HEK293 (cell line): Measurements from ENCODE around the gene UBB.

ENCODE experiments used
- CTCF ChIA-PET: fragments of 350-600 bp; formaldehyde crosslinking; extraction: SDS; loops from one replicate; lab custom pipeline; 2021; ENCODE audit warnings: antibody characterized with exemption; lab: Yijun Ruan, JAX
- POLR2A ChIA-PET: fragments of 300-600 bp; formaldehyde crosslinking; extraction: SDS; loops from one replicate; lab custom pipeline; 2020; ENCODE audit warnings: antibody characterized with exemption, inconsistent platforms; lab: Yijun Ruan, JAX
- H3K27ac ChIP-seq: fragments of 200-500 bp; sonication (Bioruptor generic); 2 replicates; pipeline ENCODE4 v1.5.1; 2014; ENCODE audit warnings: low read depth, low read length, control low read depth, inconsistent platforms; ENCODE audit errors: extremely low read depth
- H3K36me3 ChIP-seq, 2 experiments: fragments of 200-500 bp in 1 of 2; sonication (Bioruptor generic) in 1 of 2; 1 replicate in 1 of 2; 2 replicates in 1 of 2; pipeline ENCODE4 v1.5.1; 2014 to 2017; ENCODE audit warnings: inconsistent platforms in 2 of 2, low read length in 2 of 2; ENCODE audit not compliant: control insufficient read depth in 2 of 2, insufficient read depth in 1 of 2
- H3K4me1 ChIP-seq: fragments of 200-500 bp; sonication (Bioruptor generic); 2 replicates; pipeline ENCODE4 v1.5.1; 2014; ENCODE audit warnings: mild to moderate bottlenecking, low read length, inconsistent platforms; ENCODE audit not compliant: control insufficient read depth, insufficient read depth
- H3K4me3 ChIP-seq: 2 replicates; pipeline ENCODE4 v1.5.1; 2011; ENCODE audit warnings: low read depth, mild to moderate bottlenecking, control low read depth, low read length, moderate library complexity
- H3K9me3 ChIP-seq: fragments of 200-500 bp; sonication (Bioruptor generic); 2 replicates; pipeline ENCODE4 v1.5.1; 2014; ENCODE audit warnings: low read depth, low read length, inconsistent platforms; ENCODE audit not compliant: control insufficient read depth, insufficient read depth
- FEZF1 ChIP-seq: fragments of 450-650 bp; formaldehyde crosslinking; IDR thresholded peaks from 2 replicates; pipeline ENCODE4 v1.5.1; 2016; ENCODE audit warnings: missing biosample characterization, missing genetic modification characterization
- KLF7 ChIP-seq: fragments of 450-650 bp; formaldehyde crosslinking; IDR thresholded peaks from 2 replicates; pipeline ENCODE4 v1.5.1; 2016; ENCODE audit warnings: missing biosample characterization, missing genetic modification characterization, borderline replicate concordance
- PRDM1 ChIP-seq: fragments of 450-650 bp; formaldehyde crosslinking; IDR thresholded peaks from 2 replicates; pipeline ENCODE4; 2016; ENCODE audit warnings: missing biosample characterization, missing genetic modification characterization
- SCRT1 ChIP-seq: fragments of 450-650 bp; formaldehyde crosslinking; IDR thresholded peaks from 2 replicates; pipeline ENCODE4 v1.5.1; 2016; ENCODE audit warnings: missing biosample characterization, missing genetic modification characterization, borderline replicate concordance
- ZBTB17 ChIP-seq: fragments of 450-650 bp; formaldehyde crosslinking; IDR thresholded peaks from 2 replicates; pipeline ENCODE4 v1.5.1; 2016; ENCODE audit warnings: missing biosample characterization, missing genetic modification characterization
- ZNF112 ChIP-seq: fragments of 450-650 bp; formaldehyde crosslinking; IDR thresholded peaks from 2 replicates; pipeline ENCODE4 v1.5.0; 2017; ENCODE audit warnings: missing biosample characterization, missing genetic modification characterization
- ZNF121 ChIP-seq: fragments of 450-650 bp; formaldehyde crosslinking; IDR thresholded peaks from 2 replicates; pipeline ENCODE4 v1.5.1; 2016; ENCODE audit warnings: missing biosample characterization, missing genetic modification characterization
- ZNF24 ChIP-seq: fragments of 450-650 bp; formaldehyde crosslinking; IDR thresholded peaks from 2 replicates; pipeline ENCODE4 v1.5.1; 2016; ENCODE audit warnings: missing biosample characterization, missing genetic modification characterization
- ZNF335 ChIP-seq: fragments of 450-650 bp; formaldehyde crosslinking; conservative IDR thresholded peaks from 2 replicates; pipeline ENCODE4 v1.5.1; 2016; ENCODE audit warnings: missing biosample characterization, missing genetic modification characterization
- ZNF341 ChIP-seq: fragments of 450-650 bp; formaldehyde crosslinking; IDR thresholded peaks from 2 replicates; pipeline ENCODE4; 2016; ENCODE audit warnings: low read depth, missing biosample characterization, missing genetic modification characterization
- ZNF423 ChIP-seq: fragments of 450-650 bp; formaldehyde crosslinking; IDR thresholded peaks from 2 replicates; pipeline ENCODE4 v1.5.1; 2016; ENCODE audit warnings: missing biosample characterization, missing genetic modification characterization
- ZNF530 ChIP-seq: fragments of 450-650 bp; formaldehyde crosslinking; IDR thresholded peaks from 2 replicates; pipeline ENCODE4 v1.5.1; 2016; ENCODE audit warnings: low read depth, missing biosample characterization, missing genetic modification characterization
- ZNF610 ChIP-seq: fragments of 450-650 bp; formaldehyde crosslinking; IDR thresholded peaks from 2 replicates; pipeline ENCODE4 v1.5.1; 2016; ENCODE audit warnings: missing biosample characterization, missing genetic modification characterization, borderline replicate concordance
- ZSCAN30 ChIP-seq: fragments of 450-650 bp; IDR thresholded peaks from 2 replicates; pipeline ENCODE4 v1.5.1; 2018; ENCODE audit warnings: missing biosample characterization, mild to moderate bottlenecking, missing genetic modification characterization, moderate library complexity
- TF ChIP-seq, protein P1 (sequence below): fragments of 450-650 bp; formaldehyde crosslinking; IDR thresholded peaks from 2 replicates; pipeline ENCODE4 v1.5.1; 2016; ENCODE audit warnings: missing biosample characterization, missing genetic modification characterization
- TF ChIP-seq, protein P2 (sequence below): sonication (generic); formaldehyde crosslinking; IDR thresholded peaks from 2 replicates; pipeline ENCODE4 v1.8.1; 2022; ENCODE audit warnings: mild to moderate bottlenecking, moderate library complexity, missing genetic modification reagents

The UBB gene

GRCh38 chr17:16380640-16381495 lies at the start of gene UBB (continued):
- TF ChIP-seq FEZF1 (tag by site-specific recombination) (no peak; the same call in 1 of the 2 replicates), ZSCAN30 (peak; percentile 79), ZNF423 (tag by site-specific recombination) (no peak), ZNF112 (no peak), ZNF341 (tag by site-specific recombination) (no peak; the same call in 1 of the 2 replicates)

GRCh38 chr17:16338391-16338790 lies 42.5 kb upstream of the UBB start:
- ChIA-PET CTCF (interaction anchor here (0.6 to 0.8 kb wide), 4 partner anchors 14 to 1268 kb away, joined by 3 to 7 read pairs (median 4); partner anchors contain the start of gene CENPV), POLR2A (interaction anchor here (0.6 kb wide), 1 partner anchor 111 kb away, joined by 4 read pairs; no protein-coding TSS in a partner anchor)
- no peaks in the 10 kb centered on the region for H3K4me1 ChIP-seq
- TF ChIP-seq KLF7 (tag by site-specific recombination) (no peak), ZNF121 (tag by site-specific recombination) (peak; percentile 78)
- no peaks in the 10 kb centered on the region for H3K9me3 ChIP-seq
- peaks cover 13 to 14% of the 10 kb centered on the region in 2 experiments for H3K36me3 ChIP-seq
- H3K27ac ChIP-seq, result no peak overlapping the region
- H3K4me3 ChIP-seq, result no peak overlapping the region

GRCh38 chr17:16339402-16339801 lies 41.5 kb upstream of the UBB start:
- no peak overlapping the region for H3K4me3 ChIP-seq
- ChIA-PET CTCF (interaction anchor here (0.8 to 2.4 kb wide), 2 partner anchors 24 to 25 kb away, joined by 5 to 10 read pairs; no protein-coding TSS in a partner anchor), POLR2A (no interaction called here)
- H3K36me3 ChIP-seq, result peaks cover 23 to 24% of the 10 kb centered on the region in 2 experiments
- no peaks in the 10 kb centered on the region for H3K9me3 ChIP-seq
- peak; percentile 90 for TF ChIP-seq ZNF121 (tag by site-specific recombination)
- TF ChIP-seq, protein P1, sequence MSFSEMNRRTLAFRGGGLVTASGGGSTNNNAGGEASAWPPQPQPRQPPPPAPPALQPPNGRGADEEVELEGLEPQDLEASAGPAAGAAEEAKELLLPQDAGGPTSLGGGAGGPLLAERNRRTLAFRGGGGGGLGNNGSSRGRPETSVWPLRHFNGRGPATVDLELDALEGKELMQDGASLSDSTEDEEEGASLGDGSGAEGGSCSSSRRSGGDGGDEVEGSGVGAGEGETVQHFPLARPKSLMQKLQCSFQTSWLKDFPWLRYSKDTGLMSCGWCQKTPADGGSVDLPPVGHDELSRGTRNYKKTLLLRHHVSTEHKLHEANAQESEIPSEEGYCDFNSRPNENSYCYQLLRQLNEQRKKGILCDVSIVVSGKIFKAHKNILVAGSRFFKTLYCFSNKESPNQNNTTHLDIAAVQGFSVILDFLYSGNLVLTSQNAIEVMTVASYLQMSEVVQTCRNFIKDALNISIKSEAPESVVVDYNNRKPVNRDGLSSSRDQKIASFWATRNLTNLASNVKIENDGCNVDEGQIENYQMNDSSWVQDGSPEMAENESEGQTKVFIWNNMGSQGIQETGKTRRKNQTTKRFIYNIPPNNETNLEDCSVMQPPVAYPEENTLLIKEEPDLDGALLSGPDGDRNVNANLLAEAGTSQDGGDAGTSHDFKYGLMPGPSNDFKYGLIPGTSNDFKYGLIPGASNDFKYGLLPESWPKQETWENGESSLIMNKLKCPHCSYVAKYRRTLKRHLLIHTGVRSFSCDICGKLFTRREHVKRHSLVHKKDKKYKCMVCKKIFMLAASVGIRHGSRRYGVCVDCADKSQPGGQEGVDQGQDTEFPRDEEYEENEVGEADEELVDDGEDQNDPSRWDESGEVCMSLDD (tag by site-specific recombination), result no peak
- H3K27ac ChIP-seq, result no peak overlapping the region
- H3K4me1 ChIP-seq, result no peaks in the 10 kb centered on the region

DNA sequence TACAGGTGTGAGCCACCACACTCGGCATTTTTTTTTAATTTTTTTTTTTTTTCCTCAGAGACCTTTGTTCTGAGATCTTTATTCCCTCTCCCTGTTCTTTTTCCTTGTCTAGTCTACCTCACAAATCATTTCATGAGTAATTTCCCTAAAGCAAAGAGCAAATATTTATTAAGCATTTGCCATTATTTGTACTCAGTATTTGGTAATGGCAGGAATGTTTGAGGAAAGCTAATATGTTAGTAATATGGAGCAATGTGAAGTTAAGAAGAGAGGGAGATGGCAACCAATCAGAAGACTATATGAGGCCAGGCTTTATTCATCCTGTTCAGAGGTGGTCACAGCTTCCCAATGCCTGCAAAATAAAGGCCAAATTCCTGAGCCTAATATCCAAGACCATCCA lies 40.9 kb upstream of the UBB start:
- no peaks in the 10 kb centered on the region for H3K9me3 ChIP-seq
- peaks cover 24 to 29% of the 10 kb centered on the region in 2 experiments for H3K36me3 ChIP-seq
- TF ChIP-seq ZNF610 (tag by site-specific recombination), result no peak
- no peak for TF ChIP-seq PRDM1 (tag by site-specific recombination)
- TF ChIP-seq ZNF530 (tag by site-specific recombination), result no peak
- no peak for TF ChIP-seq ZBTB17 (tag by site-specific recombination)
- TF ChIP-seq, protein P2, sequence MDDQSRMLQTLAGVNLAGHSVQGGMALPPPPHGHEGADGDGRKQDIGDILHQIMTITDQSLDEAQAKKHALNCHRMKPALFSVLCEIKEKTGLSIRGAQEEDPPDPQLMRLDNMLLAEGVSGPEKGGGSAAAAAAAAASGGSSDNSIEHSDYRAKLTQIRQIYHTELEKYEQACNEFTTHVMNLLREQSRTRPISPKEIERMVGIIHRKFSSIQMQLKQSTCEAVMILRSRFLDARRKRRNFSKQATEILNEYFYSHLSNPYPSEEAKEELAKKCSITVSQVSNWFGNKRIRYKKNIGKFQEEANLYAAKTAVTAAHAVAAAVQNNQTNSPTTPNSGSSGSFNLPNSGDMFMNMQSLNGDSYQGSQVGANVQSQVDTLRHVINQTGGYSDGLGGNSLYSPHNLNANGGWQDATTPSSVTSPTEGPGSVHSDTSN (CRISPR knock-in tag), result no peak
- TF ChIP-seq ZNF335 (tag by site-specific recombination), result no peak
- no peak for TF ChIP-seq SCRT1
- TF ChIP-seq ZNF24 (tag by site-specific recombination), result no peak
- H3K27ac ChIP-seq, result no peak overlapping the region
- POLR2A ChIA-PET, result no interaction called here
- H3K4me1 ChIP-seq, result no peaks in the 10 kb centered on the region
- no peak overlapping the region for H3K4me3 ChIP-seq
- CTCF ChIA-PET, result interaction anchor here (0.6 to 2.4 kb wide), 4 partner anchors 13 to 316 kb away, joined by 3 to 10 read pairs (median 6); no protein-coding TSS in a partner anchor
